GM23338 (cell line): ENCODE data around the gene TNFRSF6B.

Experiments
- CREB1 ChIP-seq: fragments of 250-450 bp; sonication (Bioruptor Pico); IDR thresholded peaks from 2 replicates; pipeline ENCODE4 v1.5.0; 2020; ENCODE audit warnings: low read depth, mild to moderate bottlenecking, moderate library complexity
- JUNB ChIP-seq: IDR thresholded peaks from one replicate; pipeline ENCODE4 v1.6.1; 2016; ENCODE audit warnings: antibody characterized with exemption; ENCODE audit not compliant: unreplicated experiment
- NANOG ChIP-seq: IDR thresholded peaks from 2 replicates; pipeline ENCODE4 v1.6.1; 2016; ENCODE audit warnings: antibody characterized with exemption, borderline replicate concordance
- ZNF114 ChIP-seq: fragments of 250-450 bp; sonication (Bioruptor Pico); IDR thresholded peaks from 2 replicates; pipeline ENCODE4 v1.5.0; 2020; ENCODE audit warnings: mild to moderate bottlenecking, moderate library complexity
- TF ChIP-seq, protein P1 (sequence below), 2 experiments: fragments of 200-600 bp in 1 of 2; sonication (generic) in 1 of 2; conservative IDR thresholded peaks; 2 replicates each; pipeline versions ENCODE4 v1.5.1 to v1.6.1; 2016 to 2017; ENCODE audit warnings: antibody characterized with exemption in 2 of 2, low read depth in 2 of 2, mild to moderate bottlenecking in 2 of 2, moderate library complexity in 1 of 2
- TF ChIP-seq, protein P2 (sequence below): IDR thresholded peaks from 2 replicates; pipeline ENCODE4 v1.6.1; 2016; ENCODE audit warnings: antibody characterized with exemption

DNA sequence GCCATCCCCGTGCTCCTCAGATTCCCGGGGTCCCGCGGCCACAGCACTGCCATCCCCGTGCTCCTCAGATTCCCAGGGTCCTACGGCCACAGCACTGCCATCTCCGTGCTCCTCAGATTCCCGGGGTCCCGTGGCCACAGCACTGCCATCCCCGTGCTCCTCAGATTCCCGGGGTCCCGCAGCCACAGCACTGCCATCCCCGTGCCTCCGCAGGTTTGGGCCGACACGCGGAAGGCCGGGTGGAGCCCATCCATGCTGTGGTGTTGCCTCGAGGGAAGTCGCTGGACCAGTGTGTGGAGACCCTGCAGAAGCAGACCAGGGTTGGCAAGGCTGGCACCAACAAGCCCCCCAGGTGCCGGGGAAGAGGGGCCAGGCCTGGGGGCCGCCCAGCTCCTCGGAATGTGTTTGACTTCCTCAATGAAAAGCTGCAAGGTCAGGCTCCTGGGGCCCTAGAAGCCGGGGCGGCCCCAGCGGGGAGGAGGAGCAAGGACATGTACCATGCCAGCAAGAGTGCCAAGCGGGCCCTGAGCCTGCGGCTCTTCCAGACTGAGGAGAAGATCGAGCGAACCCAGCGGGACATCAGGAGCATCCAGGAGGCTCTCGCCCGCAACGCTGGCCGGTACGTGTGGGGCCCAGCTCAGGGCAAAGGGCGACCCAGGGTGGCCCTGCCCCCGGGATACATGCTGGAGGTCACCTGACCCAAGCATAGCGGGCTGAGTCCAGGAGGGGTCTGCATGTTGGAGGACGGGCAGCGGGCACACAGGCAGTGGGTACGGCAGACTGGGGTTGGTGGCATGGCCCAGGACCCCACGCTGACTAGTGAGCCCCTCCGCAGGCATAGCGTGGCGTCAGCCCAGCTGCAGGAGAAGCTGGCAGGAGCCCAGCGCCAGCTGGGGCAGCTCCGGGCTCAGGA lies 38.8 kb downstream of the TNFRSF6B start:
- TF ChIP-seq JUNB (no peak), CREB1 (CRISPR knock-in tag) (no peak), NANOG (no peak), ZNF114 (CRISPR knock-in tag) (no peak)
- TF ChIP-seq, protein P1, sequence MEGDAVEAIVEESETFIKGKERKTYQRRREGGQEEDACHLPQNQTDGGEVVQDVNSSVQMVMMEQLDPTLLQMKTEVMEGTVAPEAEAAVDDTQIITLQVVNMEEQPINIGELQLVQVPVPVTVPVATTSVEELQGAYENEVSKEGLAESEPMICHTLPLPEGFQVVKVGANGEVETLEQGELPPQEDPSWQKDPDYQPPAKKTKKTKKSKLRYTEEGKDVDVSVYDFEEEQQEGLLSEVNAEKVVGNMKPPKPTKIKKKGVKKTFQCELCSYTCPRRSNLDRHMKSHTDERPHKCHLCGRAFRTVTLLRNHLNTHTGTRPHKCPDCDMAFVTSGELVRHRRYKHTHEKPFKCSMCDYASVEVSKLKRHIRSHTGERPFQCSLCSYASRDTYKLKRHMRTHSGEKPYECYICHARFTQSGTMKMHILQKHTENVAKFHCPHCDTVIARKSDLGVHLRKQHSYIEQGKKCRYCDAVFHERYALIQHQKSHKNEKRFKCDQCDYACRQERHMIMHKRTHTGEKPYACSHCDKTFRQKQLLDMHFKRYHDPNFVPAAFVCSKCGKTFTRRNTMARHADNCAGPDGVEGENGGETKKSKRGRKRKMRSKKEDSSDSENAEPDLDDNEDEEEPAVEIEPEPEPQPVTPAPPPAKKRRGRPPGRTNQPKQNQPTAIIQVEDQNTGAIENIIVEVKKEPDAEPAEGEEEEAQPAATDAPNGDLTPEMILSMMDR (conservative IDR thresholded peaks at IDR 0.05; ENCODE audit: low read depth in 2 of 2): no peak
- TF ChIP-seq, protein P2, sequence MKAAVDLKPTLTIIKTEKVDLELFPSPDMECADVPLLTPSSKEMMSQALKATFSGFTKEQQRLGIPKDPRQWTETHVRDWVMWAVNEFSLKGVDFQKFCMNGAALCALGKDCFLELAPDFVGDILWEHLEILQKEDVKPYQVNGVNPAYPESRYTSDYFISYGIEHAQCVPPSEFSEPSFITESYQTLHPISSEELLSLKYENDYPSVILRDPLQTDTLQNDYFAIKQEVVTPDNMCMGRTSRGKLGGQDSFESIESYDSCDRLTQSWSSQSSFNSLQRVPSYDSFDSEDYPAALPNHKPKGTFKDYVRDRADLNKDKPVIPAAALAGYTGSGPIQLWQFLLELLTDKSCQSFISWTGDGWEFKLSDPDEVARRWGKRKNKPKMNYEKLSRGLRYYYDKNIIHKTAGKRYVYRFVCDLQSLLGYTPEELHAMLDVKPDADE: no peak
